KOPT-K1 (cell line): ENCODE measurements around the gene TJP2.

Experiments used
- H3K27ac ChIP-seq: fragments of 200-600 bp; sonication (generic); 2 replicates; pipeline ENCODE4 v1.5.1; 2016; ENCODE audit warnings: antibody characterized with exemption, mild to moderate bottlenecking, low read depth, low read length; ENCODE audit not compliant: poor library complexity, severe bottlenecking
- H3K36me3 ChIP-seq: fragments of 200-600 bp; sonication (generic); 2 replicates; pipeline ENCODE4 v1.5.1; 2017; ENCODE audit warnings: antibody characterized with exemption, mild to moderate bottlenecking, low read length, moderate library complexity; ENCODE audit not compliant: insufficient read depth
- H3K9me3 ChIP-seq: fragments of 200-600 bp; sonication (generic); 2 replicates; pipeline ENCODE4 v1.5.1; 2017; ENCODE audit warnings: antibody characterized with exemption, low read length, mild to moderate bottlenecking; ENCODE audit not compliant: insufficient read depth, poor library complexity, severe bottlenecking

The TJP2 gene

GRCh38 chr9:69323861-69324260 lies 149.8 kb downstream of the TJP2 start:
- H3K27ac ChIP-seq, result no peak overlapping the region
- H3K36me3 ChIP-seq, result no peaks in the 10 kb centered on the region
- H3K9me3 ChIP-seq, result no peaks in the 10 kb centered on the region
